HG03378 (cell line): Measurements from ENCODE around the gene CAND1.
"Not testable (repeated sequence)": the region's sequence is repeated elsewhere in the genome, so short reads cannot be mapped to it uniquely, and the experiment has no call there.

ENCODE experiments used
- ATAC-seq: cut with Tn5 transposase; IDR thresholded peaks from one replicate; pipeline ENCODE4 v1.9.1; 2021; ENCODE audit warnings: mild to moderate bottlenecking, moderate library complexity; ENCODE audit not compliant: unreplicated experiment

The CAND1 gene

DNA sequence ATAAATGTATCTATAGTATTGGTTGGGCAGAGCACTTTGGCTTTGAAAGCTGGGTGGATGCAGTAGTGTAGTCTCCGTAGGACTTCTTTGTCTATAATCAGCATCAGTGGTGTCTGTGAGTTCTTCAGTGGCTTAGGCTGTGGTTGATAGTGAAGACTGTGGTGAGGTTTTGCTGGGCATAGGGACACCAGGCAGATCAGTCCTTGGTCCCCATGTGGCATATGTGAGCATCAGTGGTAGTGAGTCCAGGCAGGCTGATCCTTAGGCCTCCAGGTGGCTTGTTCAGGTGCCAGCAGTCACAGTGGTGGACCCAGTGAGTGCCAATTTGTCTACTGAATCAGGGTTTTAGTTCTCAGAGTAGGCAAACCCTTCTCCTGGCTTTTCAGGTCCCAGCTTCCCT is 70.4 kb downstream of the CAND1 start:
- no peak for ATAC-seq

DNA sequence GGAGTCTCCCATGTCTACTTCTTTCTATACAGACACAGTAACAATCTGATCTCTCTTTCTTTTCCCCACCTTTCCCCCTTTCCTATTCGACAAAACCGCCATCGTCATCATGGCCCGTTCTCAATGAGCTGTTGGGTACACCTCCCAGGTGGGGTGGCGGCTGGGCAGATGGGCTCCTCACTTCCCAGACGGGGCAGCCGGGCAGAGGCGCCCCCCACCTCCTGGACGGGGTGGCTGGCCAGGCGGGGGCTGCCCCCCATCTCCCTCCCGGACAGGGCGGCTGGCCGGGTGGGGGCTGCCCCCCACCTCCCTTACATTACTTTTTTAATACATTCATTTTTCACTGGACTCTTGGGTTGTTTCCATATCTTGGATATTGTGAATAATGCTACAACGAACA is 71.9 kb downstream of the CAND1 start:
- not testable (repeated sequence) for ATAC-seq

DNA sequence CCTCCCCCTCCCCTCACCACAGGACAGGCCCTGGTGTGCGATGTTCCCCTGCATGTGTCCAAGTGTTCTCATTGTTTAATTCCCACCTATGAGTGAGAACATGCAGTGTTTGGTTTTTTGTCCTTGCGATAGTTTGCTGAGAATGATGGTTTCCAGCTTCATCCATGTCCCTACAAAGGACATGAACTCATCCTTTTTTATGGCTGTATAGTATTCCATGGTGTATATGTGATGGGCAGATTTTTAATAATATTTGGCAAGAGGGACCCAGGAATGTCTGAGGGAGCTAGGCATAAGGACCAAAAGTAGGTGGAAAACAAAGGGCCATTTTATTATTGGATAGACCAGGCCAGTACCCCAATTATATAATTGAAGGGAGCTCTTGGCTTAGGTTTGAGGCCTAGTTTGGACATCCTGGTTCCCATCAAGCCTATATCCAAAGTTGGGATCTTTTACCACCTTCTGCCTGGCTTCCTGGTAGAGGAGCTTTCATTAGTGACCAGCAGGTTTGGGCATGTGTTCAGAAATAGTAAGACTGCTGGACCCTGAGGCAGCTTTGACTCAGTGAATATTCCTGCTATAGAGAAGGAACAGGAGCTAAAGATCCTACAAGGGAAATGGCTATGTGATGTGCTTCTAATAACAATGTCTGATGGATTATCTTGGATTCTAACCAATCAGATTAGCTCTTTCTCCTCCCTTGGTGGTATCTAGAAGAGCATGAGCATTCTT is 76.0 kb downstream of the CAND1 start:
- no peak for ATAC-seq

DNA sequence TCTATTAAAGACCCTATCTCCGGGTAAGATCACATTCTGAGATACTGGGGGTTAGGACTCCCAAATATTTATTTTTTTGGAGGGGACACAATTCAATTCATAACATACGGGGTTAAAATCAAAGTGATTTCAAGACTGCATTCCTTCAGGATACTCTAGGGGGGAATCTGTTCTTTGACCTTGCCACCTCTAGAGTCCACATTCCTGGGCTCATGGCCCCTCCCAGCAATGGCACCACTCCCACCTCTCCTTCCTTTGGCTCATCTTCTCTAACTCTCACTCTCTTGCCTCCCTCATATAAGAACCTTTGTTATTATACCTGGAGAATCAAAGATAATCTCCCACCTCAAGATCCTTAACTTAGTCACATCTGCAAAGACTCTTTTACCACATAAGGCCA is 79.5 kb downstream of the CAND1 start:
- ATAC-seq: no peak

DNA sequence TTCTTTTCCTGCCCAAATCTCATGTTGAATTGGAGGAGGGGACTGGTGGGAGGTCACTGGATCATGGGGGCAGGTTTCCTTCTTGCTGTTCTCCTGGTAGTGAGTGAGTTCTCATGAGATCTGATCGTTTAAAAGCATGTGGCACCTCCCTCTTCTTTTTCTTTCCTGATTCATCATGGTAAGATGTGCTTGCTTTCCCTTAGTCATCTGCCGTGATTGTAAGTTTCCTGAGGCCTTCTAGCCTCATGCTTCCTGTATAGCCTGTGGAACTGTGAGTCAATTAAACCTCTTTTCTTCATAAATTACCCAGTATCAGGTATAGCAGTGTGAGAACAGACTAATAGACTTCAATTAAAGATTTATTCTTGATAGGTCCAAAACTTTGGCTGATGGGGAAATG is 83.5 kb downstream of the CAND1 start:
- no peak for ATAC-seq

DNA sequence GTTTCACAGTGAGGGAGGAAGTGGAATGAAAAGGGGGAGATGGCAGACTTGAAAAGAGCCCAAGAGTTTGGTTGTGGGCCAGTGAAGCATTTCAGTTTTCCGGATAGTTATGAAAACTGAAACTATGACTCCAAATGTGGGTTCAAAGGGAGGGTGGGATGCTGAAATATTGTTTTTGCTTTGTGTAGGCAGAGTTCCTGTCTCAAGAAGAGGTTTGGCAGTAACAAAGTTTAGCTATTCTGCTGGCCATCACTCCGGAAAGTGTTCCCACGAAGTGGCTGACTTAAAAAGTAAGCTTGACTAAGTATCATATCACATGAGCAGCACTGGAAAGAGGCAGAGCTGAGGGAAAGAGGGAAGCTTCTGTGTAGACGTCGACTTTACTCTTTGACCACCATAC is 85.2 kb downstream of the CAND1 start:
- no peak for ATAC-seq

DNA sequence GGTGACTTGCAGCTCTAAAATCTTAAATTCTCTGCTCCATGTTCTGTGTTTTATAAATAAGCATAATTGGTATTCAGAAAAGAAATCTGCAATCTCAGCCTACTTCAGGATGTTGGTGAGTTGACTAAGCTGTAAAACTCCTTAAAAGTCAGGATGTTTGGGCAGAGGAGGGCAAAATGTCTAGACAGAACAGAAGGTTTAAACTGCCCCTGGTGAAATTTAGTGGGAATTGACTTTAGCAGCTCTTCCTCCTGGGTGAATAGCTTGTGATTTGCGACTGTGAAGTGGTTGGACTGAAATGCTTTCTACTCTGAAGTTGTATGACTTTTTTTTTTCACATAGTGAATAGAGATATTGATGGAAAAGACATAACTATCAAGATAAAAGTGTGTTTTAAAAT is 85.8 kb downstream of the CAND1 start:
- ATAC-seq: no peak

DNA sequence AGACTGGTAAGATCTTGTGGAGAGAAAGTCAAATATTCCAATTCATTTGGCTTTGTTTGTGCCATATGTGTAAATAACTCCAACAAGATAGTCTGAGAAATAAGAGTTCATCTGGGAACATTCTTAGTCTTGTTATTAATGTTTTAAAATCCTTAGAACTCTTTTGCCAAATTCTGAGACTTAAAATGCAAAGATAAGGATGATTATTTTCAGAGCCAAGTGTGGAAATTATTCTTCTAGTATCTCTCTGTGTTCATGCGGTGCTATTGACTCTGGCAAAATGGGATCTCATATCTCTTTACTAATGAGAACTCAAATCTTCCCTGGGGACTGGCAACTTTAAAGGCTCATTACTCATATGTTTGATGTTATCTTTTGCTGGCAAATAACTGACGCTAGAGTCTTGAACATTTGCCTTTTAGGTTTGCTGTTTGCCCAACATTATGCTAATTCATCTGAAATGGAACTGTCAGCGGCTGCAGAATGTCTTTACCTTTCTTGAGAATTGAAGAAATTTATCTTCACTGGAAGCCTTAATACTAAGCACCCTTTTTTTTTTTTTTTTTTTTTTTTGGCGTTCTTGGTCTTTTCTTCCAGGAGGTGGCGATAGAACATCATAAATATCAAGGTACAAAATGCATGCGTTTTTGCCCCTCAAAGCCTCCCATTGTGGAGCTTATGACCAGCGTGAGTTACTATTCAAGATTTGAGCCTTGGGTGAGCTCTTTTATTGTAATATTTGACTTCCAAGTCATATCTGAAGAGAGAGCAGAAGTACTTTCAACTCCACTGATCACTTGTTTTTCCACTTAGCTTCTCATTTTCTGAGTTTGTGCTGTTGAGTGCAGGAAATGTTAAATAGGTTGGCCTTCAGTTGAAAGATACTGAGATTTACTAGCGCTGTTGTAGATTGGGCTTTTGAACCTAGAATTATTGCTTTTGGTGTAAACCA is 86.5 kb downstream of the CAND1 start:
- peak; percentile 45 for ATAC-seq

DNA sequence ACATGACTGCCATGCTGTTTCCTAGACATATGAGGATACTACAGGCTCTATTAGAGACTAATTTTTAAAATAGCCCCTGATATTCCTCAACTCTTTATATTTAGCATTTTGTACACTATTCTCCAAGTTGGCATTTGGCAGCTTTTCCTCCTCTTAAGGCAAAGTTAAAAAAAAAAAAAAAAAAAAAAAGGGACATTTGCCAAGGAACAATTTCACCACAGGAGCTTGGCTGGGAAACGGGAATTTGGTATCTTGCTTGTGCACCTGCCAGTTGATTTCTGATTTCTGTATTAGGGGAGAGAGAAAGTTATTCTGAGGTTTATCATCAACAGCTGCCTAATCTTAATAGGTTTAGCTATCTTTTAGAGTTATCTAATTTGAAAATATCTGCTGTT is 87.2 kb downstream of the CAND1 start:
- no peak for ATAC-seq

DNA sequence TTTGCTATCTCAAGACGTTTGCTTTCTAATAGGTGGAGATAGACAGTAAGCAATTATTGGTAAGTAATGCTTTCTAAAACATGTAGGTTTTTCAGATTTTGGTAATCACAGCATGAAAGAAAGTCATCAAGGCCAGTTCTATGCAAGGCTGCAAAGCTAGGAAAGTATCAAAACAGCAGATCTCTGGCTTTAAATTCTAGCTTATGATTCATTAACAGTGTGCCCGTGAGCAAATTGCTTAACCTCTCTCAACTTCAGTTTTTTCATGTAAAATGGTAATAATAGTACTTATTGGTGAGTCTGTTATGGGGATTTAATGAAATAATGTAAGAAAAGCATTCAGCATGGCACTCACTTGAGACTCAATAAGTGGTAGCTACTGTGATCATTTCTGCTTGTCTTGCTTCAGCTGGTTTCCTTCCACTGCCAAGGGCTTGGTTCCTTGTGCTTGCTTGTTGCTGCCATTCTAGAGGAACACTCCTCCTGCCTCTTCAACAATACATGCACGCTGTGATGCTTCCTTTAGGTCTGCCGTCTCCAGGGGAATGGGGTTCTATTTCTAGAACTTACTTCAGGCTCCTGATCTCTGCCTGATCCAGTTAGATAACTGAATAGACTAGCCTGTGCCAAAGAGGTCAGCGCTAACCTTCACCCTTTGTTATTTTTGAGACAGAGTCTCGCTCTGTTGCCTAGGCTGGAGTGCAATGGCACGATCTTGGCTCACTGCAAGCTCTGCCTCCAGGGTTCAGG is 88.4 kb downstream of the CAND1 start:
- no peak for ATAC-seq

DNA sequence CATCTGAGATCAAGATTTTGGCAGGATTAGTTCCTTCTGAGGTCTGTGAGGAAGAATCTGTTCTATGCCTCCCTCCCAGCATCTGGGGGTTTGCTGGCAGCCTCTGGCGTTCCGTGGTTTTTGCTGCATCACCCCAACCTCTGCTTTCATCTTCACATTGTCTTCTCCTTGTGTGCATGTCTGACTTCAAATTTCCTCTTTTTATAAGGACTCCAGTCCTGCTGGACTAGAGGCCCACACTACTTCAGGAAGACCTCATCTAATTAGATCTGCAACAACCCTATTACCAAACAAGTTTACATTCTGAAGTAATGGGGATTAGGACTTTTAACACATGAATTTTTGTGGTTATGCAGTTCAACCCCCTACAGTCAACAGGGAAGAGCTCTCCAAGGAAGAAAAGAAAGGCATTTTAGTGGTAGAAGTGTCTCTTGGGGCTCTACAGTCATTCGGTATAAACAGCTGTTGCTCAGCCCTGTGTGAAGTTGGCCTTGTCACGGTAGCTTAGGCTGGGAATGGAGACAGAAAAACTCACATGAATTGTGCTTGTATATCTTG is 89.7 kb downstream of the CAND1 start:
- no peak for ATAC-seq

DNA sequence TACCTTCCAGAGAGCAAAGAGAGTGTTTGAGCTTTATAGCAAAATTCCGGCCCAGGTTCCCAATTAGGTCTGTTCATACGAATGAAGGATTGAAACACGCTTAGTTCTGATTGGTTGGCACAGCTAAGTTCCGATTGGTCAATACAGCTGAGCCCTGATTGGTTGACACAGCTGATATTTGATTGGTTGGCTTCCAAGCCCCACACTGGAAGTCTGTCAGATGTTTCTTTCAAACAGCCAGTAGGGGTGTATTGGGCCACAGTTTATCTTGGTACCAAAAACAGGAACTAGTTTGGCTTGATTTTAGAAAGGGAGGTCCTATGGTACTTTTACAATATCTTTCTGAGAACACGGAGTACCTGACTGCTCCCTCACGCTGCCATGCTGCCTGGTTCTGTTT is 93.4 kb downstream of the CAND1 start:
- no peak for ATAC-seq

DNA sequence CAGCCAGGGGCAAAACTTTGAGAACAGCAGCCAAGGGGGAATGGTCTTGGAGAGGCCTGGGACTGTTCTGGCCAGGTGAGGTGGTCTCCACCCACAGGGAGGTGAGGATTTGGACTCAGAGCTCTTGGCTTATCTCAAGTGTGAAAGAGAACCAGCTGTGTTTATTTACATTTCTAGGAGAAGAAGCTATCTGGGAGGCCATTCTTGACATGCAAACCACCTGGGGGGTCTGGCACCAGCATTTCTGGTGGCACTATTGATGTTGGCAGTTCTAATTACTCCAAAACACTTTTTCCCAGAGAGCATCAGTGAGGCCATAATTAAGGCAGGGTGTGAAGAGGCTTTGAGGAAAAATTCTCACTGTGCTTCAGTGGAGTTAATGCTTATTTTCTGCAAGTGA is 95.1 kb downstream of the CAND1 start:
- no peak for ATAC-seq

DNA sequence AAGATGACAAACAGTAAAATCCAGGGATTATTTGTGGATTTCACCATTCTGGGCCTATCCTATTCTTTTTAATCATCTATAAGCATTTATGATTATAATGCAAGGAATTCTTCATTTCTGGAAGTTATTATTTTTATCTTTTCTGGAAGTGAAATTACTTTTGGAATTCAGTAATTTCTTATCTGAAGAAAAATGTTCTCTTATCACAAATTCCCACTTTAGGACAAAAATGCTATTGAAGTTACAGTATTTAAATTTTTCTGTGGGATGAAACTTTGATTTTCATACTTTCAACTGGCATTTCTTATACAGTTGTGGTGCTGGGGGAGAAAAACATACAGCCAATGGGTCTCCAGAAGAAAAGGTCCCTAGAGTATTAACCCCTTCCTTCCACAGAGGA is 96.0 kb downstream of the CAND1 start:
- no peak for ATAC-seq

DNA sequence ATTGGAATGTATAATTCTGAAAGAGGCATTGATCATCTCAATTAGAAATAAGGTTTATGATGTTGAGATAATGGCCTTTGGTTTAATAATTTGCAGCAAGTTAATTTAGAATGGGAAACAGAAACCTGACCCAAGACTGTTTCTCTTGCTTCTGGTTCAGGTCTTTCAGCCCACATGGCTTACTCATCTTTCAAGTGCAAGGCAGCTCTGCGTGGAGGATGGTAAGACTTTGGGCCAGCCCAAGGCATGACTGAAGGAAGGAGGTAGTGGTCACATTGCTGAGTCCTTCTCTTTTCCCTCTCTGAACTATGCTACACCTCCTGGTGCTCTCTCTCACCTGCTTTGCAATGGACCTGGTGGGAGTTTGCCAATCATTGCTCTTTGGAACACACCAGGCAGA is 98.7 kb downstream of the CAND1 start:
- ATAC-seq: no peak
